ENCODE results near the gene NOX4.

The NOX4 gene

DNA sequence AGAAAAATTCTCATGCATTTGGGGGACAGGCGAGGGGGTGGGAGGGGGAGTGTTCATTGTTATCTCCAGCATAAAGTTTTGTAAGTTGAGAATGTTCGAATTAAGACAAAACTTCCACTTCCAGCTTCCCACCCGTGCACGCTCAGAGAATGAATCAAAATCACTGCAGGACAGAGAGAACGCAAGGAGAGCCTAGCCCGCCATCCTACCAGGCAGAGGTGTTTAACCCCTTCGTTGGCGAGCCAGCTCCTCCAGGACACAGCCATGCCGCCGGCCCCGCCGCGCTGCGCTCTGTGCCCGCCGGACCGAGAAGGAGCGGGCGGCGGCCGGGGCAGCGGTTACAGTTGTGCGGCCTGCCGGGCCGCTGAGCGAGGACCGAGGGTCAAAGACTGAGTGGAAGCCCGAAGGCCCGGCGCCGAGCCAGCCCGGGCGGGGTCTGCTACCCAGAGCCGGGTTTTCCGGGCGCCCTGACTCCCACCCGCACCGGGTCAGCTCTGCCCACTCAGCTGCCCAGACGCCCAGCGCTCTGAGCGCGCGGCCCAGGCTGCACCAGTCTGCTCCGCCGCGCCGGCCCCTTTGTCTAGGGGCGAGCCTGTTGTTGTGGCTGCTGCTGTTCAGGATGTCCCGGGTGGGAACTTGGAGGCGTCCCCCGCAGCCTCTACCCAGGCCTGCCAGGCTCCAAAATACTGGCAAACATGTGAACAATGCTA is at the start of gene NOX4:
TSS of gene NOX4 (minus strand) at position 395 of the 710 bp plus-strand sequence. CDS start at position 266, 129 bp downstream.
- DNase-seq (no peak), ATAC-seq (no peak)

DNA sequence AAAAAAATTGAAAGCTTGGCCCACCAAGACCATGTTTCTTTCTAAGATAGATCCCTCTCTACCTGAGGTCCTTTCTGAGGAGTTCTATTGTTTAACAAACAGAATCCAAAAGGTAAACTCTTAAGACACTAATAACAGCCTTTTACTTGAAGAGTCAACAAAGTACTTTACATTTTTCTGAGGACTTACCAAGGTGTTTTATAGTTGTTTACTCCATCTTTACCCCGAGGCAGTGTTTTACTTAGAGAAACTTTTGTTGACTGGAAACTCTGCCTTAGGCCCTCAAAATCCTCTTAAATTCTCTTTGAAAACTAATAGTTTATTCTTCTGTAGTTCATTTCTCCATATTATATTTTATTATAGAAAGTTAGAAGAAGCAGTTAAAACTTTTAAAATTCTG is 49.7 kb upstream of the NOX4 start:
- no peak for DNase-seq
- ATAC-seq = no peak

- ATAC-seq = no peak
- DNase-seq = no peak
These were observed 46.8 kb upstream of the NOX4 start for GRCh38 chr11:89537936-89538335.

DNA sequence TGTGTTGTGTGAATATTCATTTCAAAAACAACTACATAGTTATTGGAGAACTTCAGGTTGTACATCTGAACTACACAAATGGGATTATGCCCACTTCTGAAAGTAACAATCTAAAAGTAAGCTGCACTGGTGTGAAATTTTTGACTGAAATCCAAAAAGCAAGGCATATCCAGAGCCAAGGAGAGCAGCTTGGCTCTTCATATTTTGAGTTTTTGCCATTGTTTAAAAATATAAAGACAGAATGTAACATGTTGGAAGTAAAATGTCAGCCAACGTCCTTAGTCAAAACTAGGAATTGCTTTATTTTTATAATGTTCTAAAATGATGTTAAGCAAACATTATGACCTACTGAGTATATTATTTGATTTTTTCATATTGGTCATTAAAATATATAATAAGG is 45.8 kb upstream of the NOX4 start:
- no peak for DNase-seq
- ATAC-seq = no peak

DNA sequence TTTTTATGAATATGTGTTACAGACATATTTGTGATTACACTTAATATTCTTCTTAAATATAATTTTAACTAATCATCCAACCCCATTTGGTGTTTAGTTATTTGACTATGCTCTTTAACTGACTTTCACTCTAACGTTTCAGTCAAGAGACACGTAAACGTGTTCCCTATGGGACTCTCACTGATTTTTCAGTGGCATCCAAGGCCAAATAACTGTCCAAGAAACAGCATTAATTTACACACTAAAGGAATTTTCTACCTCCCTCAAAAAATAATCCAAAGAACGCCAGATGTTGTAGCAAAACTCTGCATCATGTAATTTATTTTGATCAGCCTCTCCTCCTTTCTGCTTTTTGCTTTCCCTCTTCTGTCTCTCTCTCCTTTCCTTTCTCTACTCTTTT is 44.0 kb upstream of the NOX4 start:
- DNase-seq = no peak
- ATAC-seq = no peak

GRCh38 chr11:89529626-89530380 is 38.6 kb upstream of the NOX4 start:
- ATAC-seq (no peak), DNase-seq (no peak)

DNA sequence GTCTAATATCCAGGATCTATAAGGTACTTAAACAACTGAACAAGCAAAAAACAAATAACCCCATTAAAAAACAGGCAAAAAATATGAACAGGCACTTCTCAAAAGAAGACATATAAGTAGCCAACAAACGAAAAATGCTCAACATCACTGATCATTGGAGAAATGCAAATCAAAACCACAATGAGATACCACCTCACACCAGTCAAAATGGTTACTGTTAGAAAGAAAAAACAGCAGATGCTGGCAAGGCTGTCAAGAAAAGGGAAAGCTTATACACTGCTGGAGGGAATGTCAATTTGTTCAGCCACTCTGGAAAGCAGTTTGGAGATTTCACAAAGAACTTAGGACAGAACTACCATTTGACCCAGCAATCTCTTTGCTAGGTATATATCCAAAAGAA is 30.6 kb upstream of the NOX4 start:
- no peak for DNase-seq
- no peak for ATAC-seq

DNA sequence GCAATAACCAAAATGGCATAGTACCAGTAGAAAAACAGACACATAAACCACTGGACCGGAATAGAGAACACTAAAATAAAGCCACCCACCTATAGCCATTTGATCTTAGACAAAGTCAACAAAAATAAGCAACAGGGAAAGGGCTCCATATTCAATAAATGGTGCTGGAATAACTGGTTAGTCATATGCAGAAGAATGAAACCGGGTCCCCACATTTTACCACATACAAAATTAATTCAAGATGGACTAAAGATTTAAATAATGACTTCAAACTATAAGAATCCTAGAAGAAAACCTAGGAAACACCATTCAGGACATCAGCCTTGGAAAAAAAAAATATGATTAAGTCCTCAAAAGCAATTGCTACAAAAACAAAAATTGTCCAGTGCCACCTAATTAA is 30.1 kb upstream of the NOX4 start:
- no peak for ATAC-seq
- no peak for DNase-seq

- DNase-seq = no peak
These were observed 25.3 kb upstream of the NOX4 start for GRCh38 chr11:89516496-89516895.

GRCh38 chr11:89508544-89508943 is 17.4 kb upstream of the NOX4 start:
- DNase-seq (no peak), ATAC-seq (no peak)

More at GRCh38 chr11:89516496-89516895, 25.3 kb upstream of the NOX4 start:
- no peak for ATAC-seq

DNA sequence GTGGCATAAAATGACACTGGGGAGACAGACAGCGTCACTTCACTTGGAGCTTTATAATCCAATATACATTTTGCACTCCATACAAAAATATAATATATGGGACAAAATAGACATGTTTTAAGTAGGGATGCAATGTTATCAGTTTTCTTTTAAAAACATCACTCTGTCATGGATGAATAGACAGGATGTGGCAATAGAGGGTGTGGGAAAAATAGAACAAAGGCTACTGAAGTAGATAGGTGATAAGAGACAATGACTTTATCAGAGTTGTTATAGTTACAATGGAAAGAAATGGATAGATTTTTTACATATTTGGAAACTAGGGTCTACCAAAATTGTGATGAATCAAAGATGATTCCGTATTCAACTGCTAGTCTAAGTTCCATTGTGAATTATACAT is 13.1 kb upstream of the NOX4 start:
- ATAC-seq (no peak), DNase-seq (no peak)

GRCh38 chr11:89503422-89503821 is 12.2 kb upstream of the NOX4 start:
- ATAC-seq = no peak

DNA sequence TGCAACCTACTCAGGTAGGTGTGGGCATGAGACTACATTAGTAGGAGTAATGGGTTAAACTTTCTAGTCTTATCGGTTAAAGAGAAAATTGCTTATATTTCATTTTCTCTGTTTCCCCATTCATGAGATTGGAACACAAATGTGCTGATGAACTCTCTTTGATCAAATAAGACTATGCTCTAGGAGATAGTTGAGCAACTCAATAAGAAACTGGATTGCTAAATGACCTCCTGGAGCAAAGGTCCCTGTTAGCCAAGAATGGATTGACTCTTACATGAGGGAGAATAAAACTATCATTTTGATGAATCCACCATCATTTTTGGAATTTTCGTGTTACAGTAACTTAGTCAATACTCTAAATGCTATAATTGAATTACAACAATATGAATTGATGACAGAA is 11.1 kb upstream of the NOX4 start:
- DNase-seq (no peak), ATAC-seq (no peak)

More at GRCh38 chr11:89503422-89503821, 12.2 kb upstream of the NOX4 start:
- DNase-seq = no peak

GRCh38 chr11:89500336-89500735 is 9.2 kb upstream of the NOX4 start:
- no peak for DNase-seq
- ATAC-seq = no peak

DNA sequence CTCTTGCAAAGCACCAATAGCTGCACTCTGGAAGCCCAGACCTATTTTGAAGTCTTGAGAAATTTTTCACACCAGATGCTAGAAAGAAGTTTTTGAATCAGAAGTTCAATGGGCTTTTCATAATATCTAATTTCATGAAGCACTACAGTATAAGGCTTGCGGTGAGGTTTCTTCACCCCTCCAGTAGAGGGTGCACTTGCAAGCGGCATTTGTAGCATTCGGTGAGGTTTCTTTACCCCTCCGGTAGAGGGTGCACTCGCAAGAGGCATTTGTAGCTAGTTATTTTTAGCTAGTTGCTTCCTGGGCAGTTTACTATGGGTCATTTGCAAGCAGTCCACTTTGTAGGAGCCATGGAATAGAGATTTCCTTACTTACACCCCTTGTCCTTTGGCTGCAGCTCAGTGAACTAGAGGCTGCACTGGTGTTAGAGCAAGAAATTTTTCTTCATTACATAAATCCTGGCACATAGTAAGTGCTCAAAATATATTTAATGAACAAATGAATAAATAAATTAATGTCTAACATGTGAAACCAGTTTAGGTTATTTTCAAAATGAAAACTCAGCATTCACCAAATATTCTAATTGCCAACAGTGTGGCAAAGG is 7.8 kb upstream of the NOX4 start:
- no peak for DNase-seq
- ATAC-seq = no peak

DNA sequence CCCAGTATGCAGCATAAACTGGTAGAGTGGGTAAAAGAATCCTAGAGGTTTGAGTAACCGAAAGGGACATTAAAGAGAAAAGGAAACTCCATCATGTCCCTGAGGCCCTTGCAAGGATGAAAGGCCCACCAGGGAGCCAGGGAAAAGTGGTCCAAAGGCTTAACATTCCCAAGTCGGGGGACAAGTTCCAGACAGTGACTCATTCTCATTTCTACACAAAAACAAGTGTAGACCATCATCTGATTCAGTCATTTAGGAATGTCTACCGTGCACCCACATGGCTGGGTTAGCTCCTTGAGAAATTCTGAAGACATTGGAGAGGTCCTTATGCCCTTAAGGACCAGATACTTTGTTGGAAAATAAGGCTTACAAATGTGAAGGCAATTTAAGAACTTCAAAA is 4.8 kb upstream of the NOX4 start:
- no peak for DNase-seq
- ATAC-seq = no peak

DNA sequence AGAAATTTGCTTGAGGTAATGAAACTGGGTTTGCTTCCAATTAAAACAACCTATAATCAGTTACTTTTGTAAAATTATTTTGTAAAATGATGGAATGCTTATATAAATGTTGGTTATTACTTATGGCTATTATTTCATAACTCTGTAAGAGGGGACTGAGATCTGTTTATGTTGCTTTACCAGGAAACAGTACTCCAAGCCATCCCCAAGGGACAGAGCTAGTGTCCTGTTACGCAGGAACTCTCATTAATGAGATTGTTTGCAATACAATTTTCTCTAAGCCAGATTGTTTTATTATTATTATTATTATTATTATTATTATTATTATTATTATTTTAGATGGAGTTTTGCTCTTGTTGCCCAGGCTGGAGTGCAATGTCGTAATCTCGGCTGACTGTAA is 2.3 kb upstream of the NOX4 start:
- ATAC-seq (no peak), DNase-seq (no peak)

DNA sequence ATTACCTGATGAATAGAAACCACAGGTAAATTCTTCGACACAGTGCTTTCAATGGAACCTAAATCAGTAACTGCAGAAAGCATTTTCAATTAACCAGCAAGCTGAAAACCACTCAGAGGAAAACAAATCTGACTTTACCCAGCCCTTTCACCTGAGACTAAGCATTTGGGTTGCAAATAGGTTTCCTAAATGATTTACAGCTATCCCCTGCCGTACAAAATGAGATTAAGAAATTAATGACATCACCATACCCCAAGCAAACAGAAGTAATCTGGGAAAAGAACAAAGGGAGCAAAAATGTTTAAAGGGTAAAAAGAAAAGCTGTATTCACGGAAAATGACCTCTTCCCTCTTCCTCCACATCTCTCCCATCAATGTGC is 584 bp downstream of the NOX4 start:
- DNase-seq (no peak), ATAC-seq (no peak)

GRCh38 chr11:89489930-89490329 is 1.2 kb downstream of the NOX4 start:
- DNase-seq = no peak
- no peak for ATAC-seq

- DNase-seq (no peak), ATAC-seq (no peak)
These were observed 4.2 kb downstream of the NOX4 start for GRCh38 chr11:89487016-89487415.

DNA sequence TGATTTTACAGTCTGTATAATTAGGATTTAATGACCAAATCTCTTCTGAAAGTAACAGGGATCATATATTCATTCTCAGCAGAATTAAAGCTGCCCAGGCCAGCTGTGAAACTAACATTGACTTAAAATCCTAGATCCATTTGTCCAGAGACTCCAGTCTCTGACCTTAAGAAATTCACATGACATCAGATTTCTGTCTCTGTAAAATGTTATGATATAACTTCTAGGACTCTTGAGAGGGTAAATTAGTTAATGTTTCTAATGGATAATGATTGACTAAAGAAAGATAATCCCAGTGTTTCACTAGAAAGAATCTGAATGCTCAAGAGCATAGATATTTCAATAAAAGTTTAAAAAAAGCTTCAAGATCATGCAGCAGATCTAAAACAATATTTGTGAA is 6.3 kb downstream of the NOX4 start:
- ATAC-seq (no peak), DNase-seq (no peak)

GRCh38 chr11:89477175-89477574 is 14.0 kb downstream of the NOX4 start:
- DNase-seq (no peak), ATAC-seq (no peak)

- no peak for DNase-seq
- ATAC-seq = no peak
These were observed 27.9 kb downstream of the NOX4 start for GRCh38 chr11:89463266-89463780.
